K562 (cell line): Measurements from ENCODE around the gene VPS4B. TPM values are rescaled to one million over a fixed set of nuclear protein-coding genes. Genes with fewer than 3 reads are reported as not detected.

Source experiments
- ATAC-seq: fragments of 200-7000 bp; cut with Tn5 transposase; 3 replicates; pipeline ENCODE4 v1.9.1; 2020; ENCODE audit warnings: moderate library complexity
- BruUV-seq: library from RNA; stranded (reverse); fragments of 400-500 nt; replicated peaks from 2 replicates; lab custom pipeline; 2021; lab: Mats Ljungman, UMichigan
- CTCF ChIA-PET: fragments of 300-600 bp; formaldehyde crosslinking; extraction: SDS; loops from one replicate; lab custom pipeline; 2021; ENCODE audit warnings: low intra/inter-chr PET ratio; lab: Yijun Ruan, JAX
- POLR2A ChIA-PET: fragments of 300-600, 350-650 bp; sonication (Branson Sonifier 250); formaldehyde crosslinking; extraction: SDS; loops from one replicate; lab custom pipeline; 2021; ENCODE audit warnings: antibody characterized with exemption, inconsistent platforms; lab: Yijun Ruan, JAX
- DNase-seq, 4 experiments: peaks; one replicate each; pipeline versions ENCODE4 v3.0.0 to v3.0.0-alpha.2; 2011 to 2018; ENCODE audit warnings: low spot score in 3 of 4, mixed read lengths in 3 of 4; ENCODE audit errors: extremely low read depth in 1 of 4
- FAIRE-seq: peaks from 2 replicates; lab custom pipeline; 2011; peaks lifted over from hg19 to GRCh38; lab: Jason Lieb, UNC
- H2AFZ ChIP-seq: 2 replicates; pipeline ENCODE4 v1.6.0; 2011; ENCODE audit warnings: low read depth, low read length, control low read depth, inconsistent platforms
- H3K27ac ChIP-seq: fragments of 200-600 bp; 3 replicates; pipeline ENCODE4 v1.8.0; 2011; ENCODE audit warnings: low read depth, mild to moderate bottlenecking, control low read depth, inconsistent platforms, low read length, moderate library complexity, mixed read lengths; ENCODE audit errors: extremely low read depth
- H3K27me3 ChIP-seq, 2 experiments: fragments of 300-600 bp in 1 of 2; 2 replicates in 1 of 2; 3 replicates in 1 of 2; pipeline versions ENCODE4 v1.6.0 to v1.8.0; 2011; ENCODE audit warnings: inconsistent platforms in 2 of 2, low read length in 2 of 2, mild to moderate bottlenecking in 1 of 2, mixed read lengths in 1 of 2, moderate library complexity in 1 of 2; ENCODE audit not compliant: control insufficient read depth in 2 of 2, insufficient read depth in 2 of 2
- H3K36me3 ChIP-seq: fragments of 300-600 bp; 3 replicates; pipeline ENCODE4 v1.8.0; 2011; ENCODE audit warnings: mild to moderate bottlenecking, low read length, inconsistent platforms; ENCODE audit not compliant: control insufficient read depth, insufficient read depth
- H3K4me1 ChIP-seq, 2 experiments: fragments of 200-600 bp in 1 of 2; replicated peaks in 1 of 2; 2 replicates in 1 of 2; 3 replicates in 1 of 2; pipeline versions ENCODE4 v1.5.1 to v1.8.0; 2011; ENCODE audit warnings: inconsistent platforms in 2 of 2, low read length in 2 of 2, mild to moderate bottlenecking in 1 of 2, mixed read lengths in 1 of 2, moderate library complexity in 1 of 2; ENCODE audit not compliant: control insufficient read depth in 2 of 2, insufficient read depth in 2 of 2
- H3K4me2 ChIP-seq: 2 replicates; pipeline ENCODE4 v1.6.1; 2011; ENCODE audit warnings: low read length, control low read depth, inconsistent platforms, mixed read lengths; ENCODE audit not compliant: insufficient read depth
- H3K4me3 ChIP-seq: fragments of 200-600 bp; sonication (generic), shearing (Covaris generic); 2 replicates; pipeline ENCODE4 v1.5.1; 2016; ENCODE audit warnings: control low read depth, inconsistent platforms
- H3K79me2 ChIP-seq: fragments of 200-600 bp; 3 replicates; pipeline ENCODE4 v1.8.0; 2011; ENCODE audit warnings: low read length, inconsistent platforms; ENCODE audit not compliant: control insufficient read depth, insufficient read depth
- H3K9ac ChIP-seq, 2 experiments: 2 replicates each; pipeline versions ENCODE4 v1.6.0 to v1.6.1; 2011; ENCODE audit warnings: low read depth in 2 of 2, low read length in 2 of 2, control low read depth in 1 of 2, inconsistent platforms in 1 of 2, mild to moderate bottlenecking in 1 of 2, mixed read lengths in 1 of 2; ENCODE audit not compliant: insufficient read depth in 1 of 2
- H3K9me1 ChIP-seq: one replicate; pipeline ENCODE4 v1.6.0; 2011; ENCODE audit warnings: inconsistent platforms, mild to moderate bottlenecking, low read length, moderate library complexity; ENCODE audit not compliant: control insufficient read depth, insufficient read depth
- H3K9me3 ChIP-seq: replicated peaks from 2 replicates; pipeline ENCODE4 v1.5.1; 2011; ENCODE audit warnings: low read depth, low read length, inconsistent platforms; ENCODE audit not compliant: control insufficient read depth, insufficient read depth
- H4K20me1 ChIP-seq: replicated peaks from 2 replicates; pipeline ENCODE4 v1.6.1; 2011; ENCODE audit warnings: low read length, inconsistent platforms, mixed read lengths; ENCODE audit not compliant: control insufficient read depth, insufficient read depth
- CREB3 ChIP-seq: fragments of 450-650 bp; conservative IDR thresholded peaks from 2 replicates; pipeline ENCODE4 v1.6.1; 2016; ENCODE audit warnings: missing genetic modification characterization, low read depth, mild to moderate bottlenecking, missing compliant biosample characterization, moderate library complexity
- DPF2 ChIP-seq: fragments of 450-650 bp; IDR thresholded peaks from 2 replicates; pipeline ENCODE4 v1.6.1; 2016
- GTF2B ChIP-seq: IDR thresholded peaks from 2 replicates; pipeline ENCODE4 v1.6.1; 2011; ENCODE audit not compliant: insufficient read length; ENCODE audit errors: extremely low read depth
- HMG20A ChIP-seq: fragments of 450-650 bp; formaldehyde crosslinking; conservative IDR thresholded peaks from 2 replicates; pipeline ENCODE4 v1.4.0; 2020; ENCODE audit warnings: mild to moderate bottlenecking, mixed read lengths
- L3MBTL2 ChIP-seq: fragments of 450-650 bp; IDR thresholded peaks from 2 replicates; pipeline ENCODE4 v1.6.1; 2016; ENCODE audit warnings: mild to moderate bottlenecking, moderate library complexity
- POLR2H ChIP-seq: IDR thresholded peaks from 2 replicates; pipeline ENCODE4 v1.6.1; 2016; ENCODE audit warnings: missing genetic modification characterization, low read depth, mild to moderate bottlenecking, control low read depth, missing compliant biosample characterization, moderate library complexity
- PRPF4 ChIP-seq: fragments of 200-400 bp; formaldehyde crosslinking; IDR thresholded peaks from one replicate; pipeline ENCODE4 v1.6.1; 2017; ENCODE audit warnings: low read length, low read depth, mild to moderate bottlenecking; ENCODE audit not compliant: insufficient read depth, poor library complexity, severe bottlenecking
- SAFB2 ChIP-seq: fragments of 200-400 bp; formaldehyde crosslinking; IDR thresholded peaks from 2 replicates; pipeline ENCODE4 v1.6.1; 2018; ENCODE audit warnings: borderline replicate concordance, low read length, low read depth, moderate library complexity; ENCODE audit not compliant: severe bottlenecking
- SAP30 ChIP-seq: fragments of 200-600 bp; sonication (generic); IDR thresholded peaks from 2 replicates; pipeline ENCODE4 v1.6.1; 2012; ENCODE audit warnings: borderline replicate concordance, low read depth, mild to moderate bottlenecking, moderate library complexity, low read length, control low read depth, inconsistent platforms; ENCODE audit not compliant: insufficient read depth, poor library complexity, severe bottlenecking
- SUPT5H ChIP-seq: fragments of 450-650 bp; IDR thresholded peaks from 2 replicates; pipeline ENCODE4 v1.6.1; 2016
- TAF1 ChIP-seq: IDR thresholded peaks from 2 replicates; pipeline ENCODE4 v1.6.1; 2011; ENCODE audit warnings: mild to moderate bottlenecking, low read length, moderate library complexity; ENCODE audit not compliant: insufficient read depth, control insufficient read depth, severe bottlenecking; ENCODE audit errors: extremely low read depth
- ZMIZ1 ChIP-seq, 2 experiments: fragments of 150-350 bp in 1 of 2; IDR thresholded peaks; 2 replicates each; pipeline ENCODE4 v1.6.1; 2012 to 2016; ENCODE audit warnings: low read depth in 2 of 2, low read length in 2 of 2, mild to moderate bottlenecking in 1 of 2, moderate library complexity in 1 of 2
- ZNF354B ChIP-seq: fragments of 250-450 bp; sonication (Bioruptor Pico); IDR thresholded peaks from 2 replicates; pipeline ENCODE4 v1.4.0; 2020
- ZNF398 ChIP-seq: fragments of 250-450 bp; sonication (Bioruptor Pico); IDR thresholded peaks from 2 replicates; pipeline ENCODE4 v1.8.0; 2021; ENCODE audit warnings: moderate library complexity, mild to moderate bottlenecking, inconsistent platforms
- ZNF766 ChIP-seq: fragments of 200-800 bp; sonication (Bioruptor generic); conservative IDR thresholded peaks from 2 replicates; pipeline ENCODE4 v1.6.1; 2016; ENCODE audit warnings: missing genetic modification characterization, missing compliant biosample characterization
- ZNF780A ChIP-seq: fragments of 250-450 bp; sonication (Bioruptor Pico); IDR thresholded peaks from 2 replicates; pipeline ENCODE4 v1.5.0; 2021; ENCODE audit warnings: mild to moderate bottlenecking
- WGBS: fragments of 100-300 bp; shearing (Covaris generic); methylation state at CpG from one replicate; pipeline ENCODE4 v1.1.6; 2016; ENCODE audit warnings: low coverage, mixed read lengths; ENCODE audit not compliant: insufficient coverage; ENCODE audit errors: missing lambda C conversion rate; 5-methylcytosine and 5-hydroxymethylcytosine counted together
- in situ Hi-C: fragments of 300-500 bp; cut with MboI; formaldehyde crosslinking; loops from 4 replicates; pipeline ENCODE4 v1.15.0; 2018; ENCODE audit warnings: inconsistent platforms, mixed read lengths
- intact Hi-C: fragments of 100-400 bp; cut with micrococcal nuclease; formaldehyde crosslinking; loops from 2 replicates; pipeline ENCODE4 v1.14.2; 2022
- polyA plus RNA-seq, 8 experiments: library from polyadenylated mRNA; depleted of rRNA in 4 of 8; stranded (reverse) in 5 of 8; unstranded in 3 of 8; fragments of >200 nt; fragmentation: Nextera tagmentation in 2 of 8; fragmentation: Illumina TruSeq in 1 of 8; extraction: Ambion mirVana in 2 of 8; extraction: Trizol in 1 of 8; gene quantifications; 2 replicates each; pipeline versions ENCODE4 v1.2.1 to v1.2.3, GENCODE V29; 2011 to 2014; ENCODE audit warnings: inconsistent platforms in 1 of 8, missing spikeins in 1 of 8
- total RNA-seq, 7 experiments: library from RNA; depleted of rRNA in 6 of 7; stranded (reverse); fragments of >200 nt in 6 of 7; fragmentation: Illumina TruSeq in 2 of 7; extraction: Trizol in 2 of 7; gene quantifications; 2 replicates each; pipeline versions ENCODE4 v1.2.1 to v1.2.3, GENCODE V29; 2011 to 2021; ENCODE audit warnings: low replicate concordance in 1 of 7

VPS4B gene
- total and polyA plus RNA-seq, 9 of the 15 experiments (the other 6 are each of a cell fraction or from before 2014, with no cell fraction given), result 7.3 to 16.4 (median 10.4) TPM

DNA sequence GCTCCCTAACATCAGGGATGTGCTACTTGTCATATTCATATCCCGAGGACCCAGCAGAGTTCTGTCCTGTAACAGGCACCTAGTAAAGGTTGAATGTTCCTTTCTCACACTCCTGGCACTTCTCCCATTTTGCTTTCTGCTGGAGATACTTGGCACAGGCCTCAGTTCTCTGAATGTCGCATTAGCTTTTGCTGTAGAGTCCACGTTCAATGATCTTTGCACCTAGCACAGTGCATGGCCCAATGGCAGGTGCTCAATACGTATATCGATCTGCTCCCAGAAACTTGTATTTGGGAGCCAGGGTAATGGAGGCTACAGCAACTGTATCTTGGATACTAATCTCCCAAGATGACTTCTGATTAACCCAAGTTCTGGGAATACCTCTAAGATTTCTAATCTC, 24.8 kb upstream of the VPS4B start:
- ChIA-PET POLR2A (no interaction called here), CTCF (no interaction called here)
- intact Hi-C loops (no loop called here), in situ Hi-C loops (no loop called here)
- no peak overlapping the region for H3K9ac ChIP-seq
- H4K20me1 ChIP-seq, result no peaks in the 10 kb centered on the region
- no peak overlapping the region for H2AFZ ChIP-seq
- BruUV-seq, result no TSS peak
- H3K4me2 ChIP-seq, result no peak overlapping the region
- H3K4me3 ChIP-seq, result no peak overlapping the region
- H3K9me3 ChIP-seq, result no peaks in the 10 kb centered on the region
- FAIRE-seq, result no peak
- no peak for ATAC-seq
- H3K79me2 ChIP-seq, result no peaks in the 10 kb centered on the region
- no peaks in the 10 kb centered on the region for H3K9me1 ChIP-seq
- H3K27me3 ChIP-seq, result no peaks in the 10 kb centered on the region
- 13% methylated on average over 5 of the region's 5 CpGs for WGBS
- DNase-seq, result no peak
- no peaks in the 10 kb centered on the region; a peak in 1 of 5 replicates for H3K4me1 ChIP-seq
- H3K36me3 ChIP-seq, result no peaks in the 10 kb centered on the region
- H3K27ac ChIP-seq, result no peak overlapping the region
- TF ChIP-seq ZNF354B (CRISPR knock-in tag) (no peak), TAF1 (no peak), HMG20A (no peak), DPF2 (no peak), ZNF780A (CRISPR knock-in tag) (no peak), ZNF398 (CRISPR knock-in tag) (no peak), CREB3 (no peak), POLR2H (tag) (no peak), GTF2B (no peak), ZNF766 (CRISPR knock-in tag) (no peak), SUPT5H (no peak), SAP30 (no peak), ZMIZ1 (IDR thresholded peaks at IDR 0.05; ENCODE audit: low read depth in 2 of 2, low read length in 2 of 2) (no peak), L3MBTL2 (no peak), PRPF4 (no peak), SAFB2 (no peak)
